ENCODE results near the gene ITGA11.

ITGA11 gene

DNA sequence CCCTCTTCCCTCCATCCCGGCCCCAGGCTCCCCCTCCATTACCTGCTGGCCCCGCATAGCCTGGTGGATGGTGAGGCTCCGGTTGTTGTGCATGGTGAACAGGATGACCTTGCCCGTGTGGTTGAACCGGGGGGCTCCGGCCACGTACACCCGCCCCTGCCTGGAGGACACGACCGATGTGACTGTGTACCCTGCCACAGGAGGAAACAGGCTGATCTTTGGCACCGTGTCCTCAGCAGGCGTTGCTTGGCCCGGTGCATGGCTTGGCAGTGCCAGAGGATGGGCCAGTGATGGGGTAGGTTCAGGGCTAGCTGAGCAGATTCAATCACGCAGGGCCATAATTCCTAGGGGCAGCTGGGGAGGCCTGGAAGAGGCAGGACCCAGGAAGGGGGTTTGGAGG lies 96.3 kb downstream of the ITGA11 start:
- no peak for DNase-seq (ENCODE audit: low spot score)
- no peak for FAIRE-seq

DNA sequence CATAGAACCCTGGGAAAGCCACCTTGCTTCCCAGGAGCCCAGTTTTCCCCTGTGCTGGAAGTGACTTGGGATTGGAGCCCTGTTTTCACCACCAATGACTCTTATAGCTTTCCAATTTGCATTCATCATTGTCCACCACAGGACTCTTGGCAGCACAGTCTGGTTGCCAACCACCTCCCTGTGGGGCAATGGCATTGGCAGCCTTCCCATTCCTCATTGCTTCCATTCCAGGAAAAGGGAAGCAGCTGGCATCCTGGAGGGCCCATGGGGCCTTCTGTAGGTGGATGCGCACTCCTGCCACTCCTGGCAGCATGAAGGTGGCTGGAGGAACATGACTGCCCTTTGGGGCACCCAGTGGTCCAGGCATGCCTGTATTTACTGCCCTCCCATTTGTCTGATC lies 96.7 kb downstream of the ITGA11 start:
- FAIRE-seq = peak; percentile 58
- peak; percentile 50 for DNase-seq (ENCODE audit: low spot score)

DNA sequence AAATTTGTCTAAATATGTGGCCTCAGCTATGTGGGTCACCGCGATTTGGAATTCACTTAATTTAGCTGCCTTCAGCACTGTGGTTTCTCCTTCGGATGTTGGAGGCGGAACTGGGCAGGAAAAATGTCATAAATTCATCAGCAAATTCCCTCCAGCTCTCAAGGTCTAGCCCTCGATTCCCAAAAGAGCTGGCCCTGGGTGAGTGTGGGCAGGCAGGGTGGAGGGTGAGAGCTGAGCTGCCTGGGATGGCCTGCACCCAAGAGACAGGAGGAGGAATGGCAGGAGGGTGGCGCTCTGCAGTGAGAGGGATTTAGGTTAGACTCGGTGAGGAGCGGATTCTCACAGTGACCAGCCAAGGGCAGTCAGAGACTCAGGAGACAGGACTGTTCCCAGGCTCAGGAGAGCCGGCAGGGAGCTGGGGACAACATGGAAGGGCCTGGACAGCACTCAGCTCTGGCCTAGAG lies 97.3 kb downstream of the ITGA11 start:
- FAIRE-seq (peak; percentile 42), DNase-seq (ENCODE audit: low spot score) (peak; percentile 61)

DNA sequence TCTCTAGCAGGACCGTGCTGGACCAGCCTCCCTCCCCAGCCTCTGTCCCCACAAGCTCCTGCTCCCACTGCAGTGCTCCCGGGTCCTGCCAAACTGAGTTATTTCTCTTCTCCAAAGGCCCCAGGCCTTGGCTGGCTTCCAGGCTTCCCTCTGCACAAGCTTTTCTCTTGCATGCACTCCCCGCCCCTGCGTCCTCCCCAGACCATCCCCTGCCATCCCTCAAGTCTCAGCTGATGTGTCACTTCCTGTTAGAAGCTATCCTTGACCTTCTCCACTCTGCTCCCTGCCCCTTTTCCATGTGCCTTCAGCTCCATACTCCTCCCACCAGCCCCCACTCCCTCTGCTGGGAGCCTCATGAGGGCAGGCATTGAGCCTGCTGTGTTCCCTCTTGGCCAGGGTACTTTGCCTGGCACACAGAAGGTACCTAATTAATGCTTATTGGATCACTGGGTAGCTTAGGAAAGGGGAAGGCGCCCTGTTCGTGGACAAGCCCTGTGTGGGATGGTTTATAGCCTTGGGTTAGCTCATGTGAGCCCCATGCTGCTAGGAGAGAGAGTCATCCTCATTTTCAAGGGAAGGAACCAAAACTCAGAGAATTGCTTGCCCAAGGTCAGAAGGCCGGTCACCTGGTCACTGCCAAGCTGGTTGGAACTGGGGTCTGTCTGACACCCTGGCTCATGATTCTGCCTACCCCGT lies 98.0 kb downstream of the ITGA11 start:
- DNase-seq (ENCODE audit: low spot score) (peak; percentile 48), FAIRE-seq (peak; percentile 71)

DNA sequence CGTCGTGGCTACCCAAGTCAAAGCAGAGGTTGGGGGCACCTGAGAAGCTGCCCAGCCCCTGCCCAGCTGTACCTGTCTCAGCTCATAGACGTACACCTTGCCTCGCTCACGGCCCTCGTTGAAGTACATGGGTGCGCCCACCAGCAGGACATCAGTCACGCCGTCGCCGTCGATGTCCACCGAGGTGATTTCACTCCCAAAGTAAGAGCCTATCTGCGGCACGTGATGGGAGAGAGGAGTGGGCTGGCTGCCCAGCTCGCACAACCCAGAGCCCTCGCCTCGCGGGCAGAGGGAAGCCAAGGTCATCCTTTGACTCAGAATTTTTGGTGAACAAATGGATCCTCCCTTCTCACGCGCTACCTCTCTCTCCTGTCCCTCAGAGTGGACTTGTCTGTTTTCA lies 99.7 kb downstream of the ITGA11 start:
- DNase-seq (ENCODE audit: low spot score) (no peak), FAIRE-seq (no peak)

DNA sequence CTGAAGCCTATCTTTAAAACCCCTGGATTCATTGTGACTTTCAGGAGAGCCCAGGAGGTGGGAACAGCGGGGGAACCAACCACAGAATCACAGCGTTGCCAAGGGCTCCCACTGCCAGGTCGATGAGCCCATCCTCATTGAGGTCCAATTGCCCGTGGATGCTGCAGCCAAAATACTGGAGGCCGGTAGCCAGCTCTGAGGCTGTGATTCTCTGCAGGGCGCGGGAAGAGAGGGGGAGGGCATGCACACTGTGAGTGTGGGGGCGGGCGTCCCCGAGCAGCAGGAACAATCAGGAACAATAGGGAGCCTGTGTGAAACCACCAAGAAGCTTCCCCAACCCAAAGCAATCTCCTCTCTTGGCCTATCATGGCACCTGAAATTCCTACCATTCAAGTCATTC lies 101.1 kb downstream of the ITGA11 start:
- FAIRE-seq (peak; percentile 66), DNase-seq (ENCODE audit: low spot score) (peak; percentile 58)

DNA sequence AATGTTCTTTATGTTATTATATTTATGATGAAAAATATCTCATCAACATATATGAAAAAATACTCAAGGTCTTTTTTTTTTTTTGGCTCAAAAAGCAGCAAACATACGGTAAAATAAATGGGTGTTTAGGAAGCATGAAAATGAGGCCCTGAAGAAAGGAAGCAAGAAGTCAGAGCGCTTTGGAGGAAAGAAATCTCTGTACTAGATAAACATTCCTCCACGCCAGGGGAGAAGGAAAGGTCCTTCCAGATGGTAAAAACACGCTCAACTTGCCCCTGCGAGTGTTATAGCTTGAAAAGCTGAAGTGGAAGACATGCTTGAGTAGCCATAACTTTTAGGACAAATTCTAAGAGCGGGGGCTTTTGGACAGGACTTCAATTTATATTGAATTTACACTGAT lies 101.5 kb downstream of the ITGA11 start:
- no peak for DNase-seq (ENCODE audit: low spot score)
- FAIRE-seq = no peak

DNA sequence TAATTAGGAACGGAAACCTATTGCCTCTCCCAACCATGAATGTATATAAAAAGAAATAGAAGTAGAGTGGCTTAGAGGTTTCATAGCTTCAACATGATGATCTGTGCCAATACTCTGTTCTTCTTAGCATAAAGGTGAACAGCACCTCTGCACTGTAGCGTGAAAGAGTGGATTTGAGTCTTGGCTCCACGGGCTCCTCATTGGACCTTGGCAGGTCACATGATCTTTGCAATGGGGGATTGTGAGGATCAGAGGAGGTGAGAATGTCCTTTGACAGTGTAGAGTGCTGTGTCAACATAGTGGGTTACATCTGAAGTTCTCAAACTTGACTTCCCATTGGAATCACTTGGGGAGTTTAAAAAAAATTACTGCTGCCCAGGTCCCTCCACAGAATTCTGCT lies 103.0 kb downstream of the ITGA11 start:
- DNase-seq (ENCODE audit: low spot score) (no peak), FAIRE-seq (no peak)

DNA sequence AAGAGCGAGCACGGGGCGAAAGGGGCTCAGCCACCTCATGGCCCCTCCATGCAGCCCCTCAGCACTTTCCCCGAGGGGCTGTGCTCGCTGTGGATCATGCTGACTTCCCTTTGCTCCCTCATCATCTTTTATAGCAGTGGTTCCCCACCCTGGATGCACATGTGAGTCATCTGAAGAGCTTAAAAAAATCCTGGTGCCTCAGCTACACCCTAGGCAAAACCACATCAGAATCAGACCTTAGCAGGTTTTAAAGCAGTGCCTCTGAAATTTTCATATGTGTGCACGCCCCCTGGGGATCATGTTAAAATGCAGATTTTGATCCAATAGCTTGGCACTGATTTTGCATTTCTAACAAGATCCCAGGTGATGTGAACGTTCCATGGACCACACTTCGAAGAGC lies 103.5 kb downstream of the ITGA11 start:
- DNase-seq (ENCODE audit: low spot score) (peak; percentile 39), FAIRE-seq (peak; percentile 46)

DNA sequence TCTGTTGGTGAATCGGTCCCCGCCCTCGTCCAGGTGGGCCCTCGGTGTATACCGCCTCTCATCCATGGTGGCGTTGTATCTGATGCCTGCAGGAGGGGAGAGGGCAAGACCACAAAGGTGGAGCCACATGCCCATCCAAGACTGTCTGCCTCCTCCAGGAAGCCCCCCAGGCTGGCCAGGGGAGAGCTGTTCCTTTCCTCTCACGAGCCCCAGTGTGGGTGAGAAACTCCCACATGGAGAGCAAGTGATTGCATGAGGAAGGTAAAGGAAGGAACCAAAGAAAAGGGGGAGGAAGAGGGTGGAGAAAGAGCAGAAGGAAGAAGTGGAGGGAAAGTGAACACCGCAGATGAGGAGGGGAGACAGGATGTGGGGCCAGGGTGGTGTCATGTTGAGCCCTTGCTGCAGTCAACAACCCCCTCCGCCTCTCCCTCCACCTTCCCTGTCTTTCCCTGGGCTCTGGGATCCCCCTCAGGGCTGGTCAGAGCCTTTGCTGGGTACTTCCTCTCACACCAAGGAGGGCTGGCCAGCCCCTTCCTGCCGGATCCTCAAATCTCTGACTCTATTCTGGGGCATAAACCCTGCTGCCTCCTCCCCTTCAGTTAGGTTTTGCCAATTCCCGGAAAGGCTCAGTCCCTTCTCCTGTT lies 105.1 kb downstream of the ITGA11 start:
- DNase-seq (ENCODE audit: low spot score) = no peak
- FAIRE-seq = peak; percentile 58

DNA sequence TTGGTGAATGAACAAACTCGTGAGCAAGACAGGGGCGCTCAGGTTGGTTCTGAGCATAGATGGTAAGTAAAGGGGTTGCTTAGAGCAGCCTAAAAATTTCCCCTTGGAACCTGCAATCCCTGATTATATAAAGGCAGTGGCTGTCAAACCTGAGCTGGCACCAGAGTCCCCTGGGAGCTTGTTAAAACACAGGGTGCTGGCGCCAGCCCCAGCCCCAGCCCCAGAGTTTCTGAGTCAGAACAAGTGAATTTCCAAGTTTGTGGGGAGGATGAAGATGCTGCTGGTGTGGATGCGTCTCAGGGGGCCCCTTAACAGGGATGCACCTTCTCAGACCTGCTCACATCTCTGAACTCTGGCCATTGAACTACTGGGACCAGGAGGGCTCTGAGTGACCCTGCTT lies 106.2 kb downstream of the ITGA11 start:
- FAIRE-seq (no peak), DNase-seq (ENCODE audit: low spot score) (no peak)

DNA sequence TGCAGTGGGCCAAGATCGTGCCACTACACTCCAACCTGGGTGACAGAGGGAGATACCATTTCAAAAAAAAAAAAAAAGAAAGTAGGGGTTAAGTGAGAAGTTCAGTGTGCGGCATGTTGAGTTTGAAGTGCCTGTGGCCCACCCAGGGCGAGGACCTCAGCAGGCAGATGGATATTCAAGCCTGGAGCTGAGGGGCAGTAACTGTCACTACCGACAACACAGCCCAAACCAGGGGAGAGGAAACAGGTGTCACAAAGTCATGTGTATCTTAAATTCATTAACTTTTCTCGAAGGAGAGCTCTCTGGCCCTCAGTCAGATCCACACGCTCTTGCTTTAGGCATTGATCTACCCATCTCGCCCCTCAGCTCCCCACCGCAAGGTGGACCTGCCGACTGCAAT lies 109.2 kb downstream of the ITGA11 start:
- no peak for DNase-seq (ENCODE audit: low spot score)
- FAIRE-seq = no peak

DNA sequence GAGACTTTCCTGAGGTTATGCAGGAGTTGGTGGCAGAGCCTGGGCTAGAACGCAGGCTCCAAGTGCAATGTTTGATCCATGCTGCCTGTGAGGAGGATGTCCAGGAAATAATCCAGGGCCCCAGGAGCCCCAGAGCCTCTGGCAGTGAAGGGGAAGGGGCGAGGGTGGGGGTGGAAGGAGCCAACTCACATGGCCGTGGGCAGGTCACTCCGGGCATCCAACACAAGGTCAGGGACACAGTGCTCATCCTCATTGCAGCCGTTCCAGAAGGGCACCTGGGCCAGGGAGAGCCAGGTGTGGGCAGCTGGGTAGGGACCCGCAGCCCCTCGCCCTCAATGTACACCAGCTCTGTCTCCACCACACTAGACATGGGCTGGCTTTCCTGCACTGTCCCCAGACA lies 110.7 kb downstream of the ITGA11 start:
- DNase-seq (ENCODE audit: low spot score) (no peak), FAIRE-seq (no peak)

DNA sequence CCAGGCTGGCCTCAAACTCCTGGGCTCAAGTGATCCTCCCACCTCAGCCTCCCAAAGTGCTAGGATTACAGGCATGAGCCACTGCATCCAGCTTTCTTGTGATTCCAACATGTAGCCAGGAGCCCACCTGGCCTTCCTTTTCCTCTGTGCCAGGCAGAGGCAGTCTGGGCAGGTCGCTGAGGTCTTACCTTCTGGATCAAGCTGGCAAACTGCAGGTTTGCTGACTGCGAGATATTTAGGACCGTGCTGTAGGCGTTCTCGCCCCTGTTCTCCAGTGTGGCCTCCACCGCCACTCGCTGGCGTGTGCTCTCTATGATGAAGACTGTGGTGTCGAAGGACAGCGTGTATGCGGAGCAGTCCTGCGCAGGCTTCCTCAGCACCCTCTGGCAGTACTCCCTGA lies 112.0 kb downstream of the ITGA11 start:
- DNase-seq (ENCODE audit: low spot score) = no peak
- no peak for FAIRE-seq

DNA sequence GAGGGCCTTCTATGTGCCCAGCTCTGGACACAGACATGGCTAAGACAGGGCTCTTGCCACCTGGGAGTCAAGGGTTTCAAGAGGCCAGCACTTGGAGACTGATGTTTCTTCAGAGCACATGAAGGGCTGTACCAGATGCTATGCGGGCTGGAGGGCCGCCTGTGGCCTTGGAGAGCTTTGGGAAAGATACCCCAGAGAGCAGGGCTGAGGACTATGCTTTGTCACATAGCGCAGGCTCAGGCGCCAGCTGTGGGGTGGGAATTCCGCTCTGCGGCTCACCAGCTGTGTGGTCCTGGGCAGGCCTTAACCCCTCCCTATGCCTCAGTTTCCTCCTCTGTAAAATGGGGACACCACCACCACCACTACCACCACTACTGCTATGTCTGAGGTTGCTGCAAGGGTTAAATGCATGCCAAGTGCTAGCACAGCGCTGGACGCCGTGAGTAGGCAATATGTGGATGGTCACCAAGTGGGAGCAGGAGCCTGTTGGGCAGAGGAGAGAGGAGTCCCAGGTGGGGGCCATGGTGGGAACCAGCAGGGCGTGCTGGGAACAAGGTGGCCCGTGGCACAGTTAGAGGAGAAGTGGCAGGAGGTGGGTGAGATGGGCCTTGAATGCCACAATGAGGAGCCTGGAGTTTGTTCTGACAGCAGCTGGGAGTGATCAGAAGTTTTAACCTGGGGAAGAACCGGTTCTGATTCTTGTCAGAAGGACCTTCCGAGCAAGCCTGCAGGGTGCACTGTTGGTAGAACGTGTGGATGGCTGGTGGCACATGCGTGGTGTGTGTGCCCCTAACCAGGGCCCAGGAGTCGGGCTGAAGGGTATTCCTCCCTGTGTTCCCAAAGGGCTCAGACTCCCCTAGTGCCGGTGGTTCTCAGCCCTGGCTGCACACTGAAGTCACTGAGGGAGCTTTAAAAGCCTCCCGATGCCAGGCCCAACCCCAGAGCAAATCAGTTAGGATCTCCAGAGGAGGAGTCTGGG lies 112.7 kb downstream of the ITGA11 start:
- FAIRE-seq (peak; percentile 87), DNase-seq (ENCODE audit: low spot score) (no peak)

DNA sequence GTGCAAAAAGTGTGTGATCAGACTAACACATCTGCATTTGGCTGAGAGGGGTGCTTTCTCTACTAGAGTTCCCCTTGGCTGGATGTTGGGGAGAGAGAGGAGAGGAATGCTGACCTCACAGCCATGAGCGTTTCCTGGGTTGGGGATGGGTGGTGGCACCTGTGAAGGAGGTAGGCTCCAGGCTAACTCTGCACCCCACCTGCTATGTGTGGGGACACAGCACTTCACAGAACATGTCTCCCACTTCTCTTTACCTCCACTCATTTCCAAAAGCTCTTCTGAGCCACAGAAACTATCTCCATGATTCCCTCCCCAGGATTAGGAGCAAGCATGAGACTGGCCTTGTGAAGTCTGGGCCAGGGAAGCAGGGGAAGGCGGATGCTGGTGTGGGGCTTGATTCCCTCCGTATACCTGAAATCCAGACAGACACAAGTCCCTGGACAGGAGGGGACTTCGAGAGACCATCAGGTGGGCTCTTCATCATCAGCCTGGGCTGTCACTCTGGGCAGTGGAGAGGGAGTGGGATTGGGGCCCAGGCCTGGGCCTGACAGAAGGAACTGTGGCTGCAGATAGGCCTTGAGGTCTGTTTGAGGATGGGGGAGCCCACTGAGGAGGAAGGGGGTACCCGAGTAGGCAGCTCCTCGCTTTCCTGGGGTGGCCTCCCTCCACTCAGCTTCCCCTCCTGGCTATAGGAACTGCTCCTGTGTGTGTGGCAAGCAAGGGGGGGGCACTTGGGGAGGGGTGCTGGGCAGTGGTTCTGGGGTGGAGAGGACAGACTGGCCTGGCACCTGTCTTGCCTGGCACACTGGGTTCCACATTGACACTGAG lies 113.7 kb downstream of the ITGA11 start:
- DNase-seq (ENCODE audit: low spot score) (no peak), FAIRE-seq (no peak)

DNA sequence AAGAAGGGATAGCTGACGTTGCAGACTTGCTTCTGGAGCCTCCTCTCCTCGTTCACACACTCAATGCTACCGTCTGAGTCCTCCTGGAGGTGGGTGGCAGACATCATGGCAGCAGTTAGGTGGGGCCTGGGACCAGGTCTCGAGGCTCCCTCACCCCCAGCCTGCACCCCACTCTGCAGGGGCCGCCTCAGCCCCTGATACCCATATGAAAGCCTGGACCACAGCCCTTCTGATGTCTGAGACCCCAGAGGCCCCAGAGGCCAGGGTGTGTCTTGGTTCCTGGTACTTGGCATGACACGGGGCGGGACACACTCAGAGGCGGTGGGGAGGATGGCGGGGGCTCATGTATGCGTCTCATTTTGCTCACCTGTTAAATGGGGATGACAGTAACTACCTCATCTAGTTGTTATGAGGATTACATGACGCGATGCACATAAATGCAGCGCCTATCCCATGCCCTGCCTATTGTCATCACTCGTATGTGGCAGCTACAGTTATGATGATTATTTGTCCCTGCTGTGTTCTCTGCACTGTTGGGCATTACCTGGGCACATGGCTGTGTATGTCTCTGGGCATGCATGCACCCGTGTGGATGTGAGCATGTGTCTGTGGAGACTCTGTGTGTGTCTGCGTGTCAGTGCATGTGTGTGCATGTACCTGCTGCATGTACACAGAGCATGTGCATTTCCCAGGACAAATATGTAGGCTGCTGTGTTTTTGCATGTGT lies 114.5 kb downstream of the ITGA11 start:
- peak; percentile 84 for FAIRE-seq
- no peak for DNase-seq (ENCODE audit: low spot score)

DNA sequence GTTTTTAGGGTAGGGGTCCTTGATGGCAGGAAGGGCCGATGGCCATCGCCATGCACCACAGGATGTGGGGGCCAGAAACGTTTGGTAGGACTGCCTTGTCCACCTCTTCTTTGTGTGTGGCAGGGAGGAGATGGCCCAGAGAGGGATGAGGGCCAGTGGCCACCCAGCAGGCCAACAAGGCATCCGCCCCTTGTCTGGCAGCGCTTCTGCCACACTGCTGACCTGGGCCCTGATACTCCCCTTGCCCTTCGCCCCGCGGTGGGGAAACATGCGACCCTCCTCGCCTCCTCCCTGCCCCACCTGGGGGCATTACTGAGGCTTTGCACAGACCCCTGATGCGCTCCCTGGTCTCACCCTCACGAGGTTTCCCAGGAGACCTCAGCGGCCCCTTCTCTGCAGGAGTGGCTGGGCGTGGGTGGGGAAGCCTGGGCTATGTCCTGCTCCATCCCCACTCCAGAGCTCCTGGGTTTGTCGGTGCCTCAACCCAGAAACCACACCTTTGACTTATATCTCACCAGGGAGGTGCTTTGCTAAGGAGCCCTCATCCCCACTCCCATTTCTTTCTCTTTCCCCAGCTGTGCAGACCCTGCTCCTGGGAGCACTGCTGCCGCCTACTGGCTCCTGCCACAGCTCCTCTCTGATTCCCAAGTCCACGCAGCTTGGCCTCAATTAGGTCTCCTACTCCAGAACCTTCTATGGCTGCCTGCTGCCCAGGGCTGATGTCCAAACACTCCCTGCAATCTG lies 115.7 kb downstream of the ITGA11 start:
- DNase-seq (ENCODE audit: low spot score) (no peak), FAIRE-seq (no peak)

DNA sequence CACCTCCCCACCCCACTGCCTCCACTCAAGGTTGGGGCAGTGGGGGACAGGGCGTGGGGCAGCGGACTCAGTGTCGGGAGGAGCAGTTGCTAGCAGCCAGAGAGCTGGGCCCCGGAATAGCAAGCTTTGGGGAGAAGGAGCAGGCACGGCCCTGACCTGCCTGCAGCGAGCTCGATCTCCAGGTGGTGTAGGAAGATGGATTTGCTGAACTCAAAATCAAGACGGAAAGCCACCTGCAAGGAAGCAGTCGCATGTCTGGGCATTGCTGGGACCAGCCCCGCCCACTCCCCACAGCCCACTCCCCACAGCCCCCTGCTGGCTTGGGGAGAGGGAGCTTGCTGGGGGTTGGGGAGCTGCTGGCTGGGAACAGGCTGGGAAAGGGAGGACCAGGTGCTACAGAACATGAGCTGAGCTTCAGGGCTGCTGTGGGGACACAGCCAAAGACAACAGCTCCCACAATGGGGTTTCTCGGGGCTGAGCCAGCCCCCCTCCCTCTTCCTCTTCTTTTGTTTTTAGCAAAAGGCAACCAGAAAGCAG lies 116.4 kb downstream of the ITGA11 start:
- FAIRE-seq (no peak), DNase-seq (ENCODE audit: low spot score) (no peak)
